Lower leg skin (tissue), 3 donors: Measurements from ENCODE around the gene SPESP1.

ENCODE experiments used
- CTCF ChIP-seq, 3 donors: fragments of 450-650 bp; IDR thresholded peaks; one replicate each; pipeline ENCODE4 v1.5.1; 2016; ENCODE audit warnings: antibody characterized with exemption in 3 of 3, mild to moderate bottlenecking in 3 of 3, moderate library complexity in 2 of 3
- POLR2A ChIP-seq, 2 donors: fragments of 450-650 bp; IDR thresholded peaks; one replicate each; pipeline ENCODE4 v1.6.1; 2016 to 2017; ENCODE audit warnings: antibody characterized with exemption in 2 of 2, mild to moderate bottlenecking in 1 of 2, moderate library complexity in 1 of 2

- no peak for TF ChIP-seq POLR2A (IDR thresholded peaks at IDR 0.05)
- TF ChIP-seq CTCF (IDR thresholded peaks at IDR 0.05) = no peak
Observed at GRCh38 chr15:68966996-68967395, 36.7 kb downstream of the SPESP1 start.
